Testis (tissue), 2 donors: ENCODE results near the gene SOD3.

Source experiments
- POLR2A ChIP-seq: fragments of 450-650 bp; IDR thresholded peaks from one replicate; pipeline ENCODE4 v1.6.1; 2017; ENCODE audit warnings: antibody characterized with exemption, mild to moderate bottlenecking, moderate library complexity
- TF ChIP-seq, protein P1 (sequence below), 3 experiments: fragments of 450-650 bp in 2 of 3; fragments of 200-600 bp in 1 of 3; sonication (generic) in 1 of 3; IDR thresholded peaks; one replicate each; pipeline ENCODE4 v1.5.1; 2016 to 2019; ENCODE audit warnings: antibody characterized with exemption in 3 of 3, mild to moderate bottlenecking in 2 of 3, moderate library complexity in 1 of 3

DNA sequence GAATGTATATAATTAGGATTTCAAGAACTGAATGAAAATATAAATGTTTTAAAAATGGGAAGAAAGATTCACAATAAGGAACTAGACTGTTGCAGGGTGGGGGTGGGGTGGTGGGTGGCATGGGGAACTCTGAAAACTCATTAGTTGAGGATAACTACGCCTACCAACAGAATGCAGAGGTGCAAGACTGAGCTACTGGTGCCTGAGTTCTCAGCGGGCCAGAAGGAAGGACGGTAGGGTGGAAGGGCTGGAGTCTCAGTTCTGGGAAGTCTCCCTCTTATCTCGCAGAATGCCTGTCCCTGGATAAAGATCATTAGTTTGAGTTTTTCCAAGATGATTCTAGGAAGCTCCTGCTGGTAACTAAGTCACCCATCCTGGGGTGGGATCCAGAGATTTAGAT is 1.3 kb upstream of the SOD3 start:
- TF ChIP-seq, protein P1, sequence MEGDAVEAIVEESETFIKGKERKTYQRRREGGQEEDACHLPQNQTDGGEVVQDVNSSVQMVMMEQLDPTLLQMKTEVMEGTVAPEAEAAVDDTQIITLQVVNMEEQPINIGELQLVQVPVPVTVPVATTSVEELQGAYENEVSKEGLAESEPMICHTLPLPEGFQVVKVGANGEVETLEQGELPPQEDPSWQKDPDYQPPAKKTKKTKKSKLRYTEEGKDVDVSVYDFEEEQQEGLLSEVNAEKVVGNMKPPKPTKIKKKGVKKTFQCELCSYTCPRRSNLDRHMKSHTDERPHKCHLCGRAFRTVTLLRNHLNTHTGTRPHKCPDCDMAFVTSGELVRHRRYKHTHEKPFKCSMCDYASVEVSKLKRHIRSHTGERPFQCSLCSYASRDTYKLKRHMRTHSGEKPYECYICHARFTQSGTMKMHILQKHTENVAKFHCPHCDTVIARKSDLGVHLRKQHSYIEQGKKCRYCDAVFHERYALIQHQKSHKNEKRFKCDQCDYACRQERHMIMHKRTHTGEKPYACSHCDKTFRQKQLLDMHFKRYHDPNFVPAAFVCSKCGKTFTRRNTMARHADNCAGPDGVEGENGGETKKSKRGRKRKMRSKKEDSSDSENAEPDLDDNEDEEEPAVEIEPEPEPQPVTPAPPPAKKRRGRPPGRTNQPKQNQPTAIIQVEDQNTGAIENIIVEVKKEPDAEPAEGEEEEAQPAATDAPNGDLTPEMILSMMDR (IDR thresholded peaks at IDR 0.05): no peak
- TF ChIP-seq POLR2A: no peak
